ENCODE data around the gene P2RY6.

The P2RY6 gene

GRCh38 chr11:73280626-73281025 lies 8.5 kb downstream of the P2RY6 start:
- Mint-ChIP-seq H3K27ac (no peak overlapping the region), H3K9me3 (no peaks in the 10 kb centered on the region), H3K4me1 (no peaks in the 10 kb centered on the region), H3K4me3 (no peak overlapping the region), H3K27me3 (no peaks in the 10 kb centered on the region), H3K36me3 (no peaks in the 10 kb centered on the region)

- no peaks in the 10 kb centered on the region for H3K9me3 Mint-ChIP-seq
- H3K27me3 Mint-ChIP-seq: no peaks in the 10 kb centered on the region
- H3K4me1 Mint-ChIP-seq: no peaks in the 10 kb centered on the region
- no peak overlapping the region for H3K27ac Mint-ChIP-seq
- H3K36me3 Mint-ChIP-seq: no peaks in the 10 kb centered on the region
- H3K4me3 Mint-ChIP-seq: no peak overlapping the region
Observed at GRCh38 chr11:73281201-73281741, 9.1 kb downstream of the P2RY6 start.

GRCh38 chr11:73281796-73282660 lies 9.9 kb downstream of the P2RY6 start:
- Mint-ChIP-seq H3K4me1 (no peaks in the 10 kb centered on the region), H3K4me3 (no peak overlapping the region), H3K27me3 (no peaks in the 10 kb centered on the region), H3K36me3 (no peaks in the 10 kb centered on the region), H3K27ac (no peak overlapping the region), H3K9me3 (no peaks in the 10 kb centered on the region)

GRCh38 chr11:73283276-73284000 lies 11.3 kb downstream of the P2RY6 start:
- H3K36me3 Mint-ChIP-seq: no peaks in the 10 kb centered on the region
- H3K9me3 Mint-ChIP-seq: no peaks in the 10 kb centered on the region
- H3K27me3 Mint-ChIP-seq: no peaks in the 10 kb centered on the region
- no peak overlapping the region for H3K4me3 Mint-ChIP-seq
- no peak overlapping the region for H3K27ac Mint-ChIP-seq
- no peaks in the 10 kb centered on the region for H3K4me1 Mint-ChIP-seq

GRCh38 chr11:73284106-73284505 lies 12.0 kb downstream of the P2RY6 start:
- H3K9me3 Mint-ChIP-seq: no peaks in the 10 kb centered on the region
- no peaks in the 10 kb centered on the region for H3K36me3 Mint-ChIP-seq
- no peaks in the 10 kb centered on the region for H3K27me3 Mint-ChIP-seq
- peaks cover 4% of the 10 kb centered on the region for H3K4me1 Mint-ChIP-seq
- H3K27ac Mint-ChIP-seq: no peak overlapping the region
- no peak overlapping the region for H3K4me3 Mint-ChIP-seq

GRCh38 chr11:73285721-73286120 lies 13.6 kb downstream of the P2RY6 start:
- Mint-ChIP-seq H3K27me3 (no peaks in the 10 kb centered on the region), H3K4me3 (no peak overlapping the region), H3K4me1 (peaks cover 6% of the 10 kb centered on the region), H3K27ac (no peak overlapping the region), H3K9me3 (no peaks in the 10 kb centered on the region), H3K36me3 (no peaks in the 10 kb centered on the region)

GRCh38 chr11:73286240-73286810 lies 14.2 kb downstream of the P2RY6 start:
- Mint-ChIP-seq H3K27ac (no peak overlapping the region), H3K4me1 (peaks cover 6% of the 10 kb centered on the region), H3K27me3 (no peaks in the 10 kb centered on the region), H3K9me3 (no peaks in the 10 kb centered on the region), H3K36me3 (no peaks in the 10 kb centered on the region), H3K4me3 (no peak overlapping the region)

GRCh38 chr11:73287400-73288101 lies 15.4 kb downstream of the P2RY6 start:
- no peaks in the 10 kb centered on the region for H3K9me3 Mint-ChIP-seq
- H3K36me3 Mint-ChIP-seq: no peaks in the 10 kb centered on the region
- no peak overlapping the region for H3K27ac Mint-ChIP-seq
- H3K4me3 Mint-ChIP-seq: no peak overlapping the region
- H3K27me3 Mint-ChIP-seq: no peaks in the 10 kb centered on the region
- peaks cover 6% of the 10 kb centered on the region for H3K4me1 Mint-ChIP-seq

GRCh38 chr11:73288192-73288872 lies 16.2 kb downstream of the P2RY6 start:
- Mint-ChIP-seq H3K4me1 (peaks cover 6% of the 10 kb centered on the region), H3K9me3 (no peaks in the 10 kb centered on the region), H3K27me3 (no peaks in the 10 kb centered on the region), H3K4me3 (no peak overlapping the region), H3K36me3 (no peaks in the 10 kb centered on the region), H3K27ac (no peak overlapping the region)

GRCh38 chr11:73288873-73289707 lies 17.0 kb downstream of the P2RY6 start:
- Mint-ChIP-seq H3K27ac (no peak overlapping the region), H3K36me3 (no peaks in the 10 kb centered on the region), H3K4me1 (peaks cover 6% of the 10 kb centered on the region), H3K27me3 (no peaks in the 10 kb centered on the region), H3K9me3 (no peaks in the 10 kb centered on the region), H3K4me3 (no peak overlapping the region)

GRCh38 chr11:73290536-73290935 lies 18.4 kb downstream of the P2RY6 start:
- Mint-ChIP-seq H3K27me3 (no peaks in the 10 kb centered on the region), H3K9me3 (no peaks in the 10 kb centered on the region), H3K27ac (no peak overlapping the region), H3K36me3 (no peaks in the 10 kb centered on the region), H3K4me1 (peaks cover 6% of the 10 kb centered on the region), H3K4me3 (no peak overlapping the region)

- peaks cover 6% of the 10 kb centered on the region for H3K4me1 Mint-ChIP-seq
- no peaks in the 10 kb centered on the region for H3K36me3 Mint-ChIP-seq
- H3K9me3 Mint-ChIP-seq: no peaks in the 10 kb centered on the region
- H3K4me3 Mint-ChIP-seq: no peak overlapping the region
- H3K27ac Mint-ChIP-seq: no peak overlapping the region
- no peaks in the 10 kb centered on the region for H3K27me3 Mint-ChIP-seq
Observed at GRCh38 chr11:73291196-73291595, 19.1 kb downstream of the P2RY6 start.

- Mint-ChIP-seq H3K4me3 (no peak overlapping the region), H3K4me1 (peaks cover 6% of the 10 kb centered on the region), H3K27ac (no peak overlapping the region), H3K9me3 (no peaks in the 10 kb centered on the region), H3K36me3 (no peaks in the 10 kb centered on the region), H3K27me3 (no peaks in the 10 kb centered on the region)
Observed at GRCh38 chr11:73291781-73292524, 19.8 kb downstream of the P2RY6 start.

- no peak overlapping the region for H3K27ac Mint-ChIP-seq
- no peak overlapping the region for H3K4me3 Mint-ChIP-seq
- no peaks in the 10 kb centered on the region for H3K27me3 Mint-ChIP-seq
- H3K9me3 Mint-ChIP-seq: no peaks in the 10 kb centered on the region
- no peaks in the 10 kb centered on the region for H3K36me3 Mint-ChIP-seq
- peaks cover 6% of the 10 kb centered on the region for H3K4me1 Mint-ChIP-seq
Observed at GRCh38 chr11:73292525-73292894, 20.4 kb downstream of the P2RY6 start.
